ENCODE measurements around the gene ADGRV1. TPM values are rescaled to one million over a fixed set of nuclear protein-coding genes. Genes with fewer than 3 reads are reported as not detected.

Gene ADGRV1
- total and polyA plus RNA-seq, 3 donors from 2014 or later: 10.8 to 18.0 (median 12.6) TPM

- Histone ChIP-seq H3K27ac (no peak overlapping the region), H3K36me3 (ENCODE audit: low read depth, missing control alignments) (no peaks in the 10 kb centered on the region), H3K9me3 (no peaks in the 10 kb centered on the region), H3K27me3 (no peaks in the 10 kb centered on the region), H3K4me3 (no peak overlapping the region), H3K4me1 (no peaks in the 10 kb centered on the region)
- TF ChIP-seq, protein P1, sequence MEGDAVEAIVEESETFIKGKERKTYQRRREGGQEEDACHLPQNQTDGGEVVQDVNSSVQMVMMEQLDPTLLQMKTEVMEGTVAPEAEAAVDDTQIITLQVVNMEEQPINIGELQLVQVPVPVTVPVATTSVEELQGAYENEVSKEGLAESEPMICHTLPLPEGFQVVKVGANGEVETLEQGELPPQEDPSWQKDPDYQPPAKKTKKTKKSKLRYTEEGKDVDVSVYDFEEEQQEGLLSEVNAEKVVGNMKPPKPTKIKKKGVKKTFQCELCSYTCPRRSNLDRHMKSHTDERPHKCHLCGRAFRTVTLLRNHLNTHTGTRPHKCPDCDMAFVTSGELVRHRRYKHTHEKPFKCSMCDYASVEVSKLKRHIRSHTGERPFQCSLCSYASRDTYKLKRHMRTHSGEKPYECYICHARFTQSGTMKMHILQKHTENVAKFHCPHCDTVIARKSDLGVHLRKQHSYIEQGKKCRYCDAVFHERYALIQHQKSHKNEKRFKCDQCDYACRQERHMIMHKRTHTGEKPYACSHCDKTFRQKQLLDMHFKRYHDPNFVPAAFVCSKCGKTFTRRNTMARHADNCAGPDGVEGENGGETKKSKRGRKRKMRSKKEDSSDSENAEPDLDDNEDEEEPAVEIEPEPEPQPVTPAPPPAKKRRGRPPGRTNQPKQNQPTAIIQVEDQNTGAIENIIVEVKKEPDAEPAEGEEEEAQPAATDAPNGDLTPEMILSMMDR (IDR thresholded peaks at IDR 0.05): no peak
- TF ChIP-seq POLR2A (IDR thresholded peaks at IDR 0.05): no peak
- WGBS, 2 donors: 73 to 77% methylated on average over 4 of the region's 4 CpGs
- intact Hi-C loops (cut with DNase I; ENCODE audit: low total_unique reads): loop anchor here (10.0 kb wide), 1 partner anchor 164 kb away; no protein-coding TSS in a partner anchor
- no peak for DNase-seq
Measured at GRCh38 chr5:90930756-90931431, 372.3 kb downstream of the ADGRV1 start.

DNA sequence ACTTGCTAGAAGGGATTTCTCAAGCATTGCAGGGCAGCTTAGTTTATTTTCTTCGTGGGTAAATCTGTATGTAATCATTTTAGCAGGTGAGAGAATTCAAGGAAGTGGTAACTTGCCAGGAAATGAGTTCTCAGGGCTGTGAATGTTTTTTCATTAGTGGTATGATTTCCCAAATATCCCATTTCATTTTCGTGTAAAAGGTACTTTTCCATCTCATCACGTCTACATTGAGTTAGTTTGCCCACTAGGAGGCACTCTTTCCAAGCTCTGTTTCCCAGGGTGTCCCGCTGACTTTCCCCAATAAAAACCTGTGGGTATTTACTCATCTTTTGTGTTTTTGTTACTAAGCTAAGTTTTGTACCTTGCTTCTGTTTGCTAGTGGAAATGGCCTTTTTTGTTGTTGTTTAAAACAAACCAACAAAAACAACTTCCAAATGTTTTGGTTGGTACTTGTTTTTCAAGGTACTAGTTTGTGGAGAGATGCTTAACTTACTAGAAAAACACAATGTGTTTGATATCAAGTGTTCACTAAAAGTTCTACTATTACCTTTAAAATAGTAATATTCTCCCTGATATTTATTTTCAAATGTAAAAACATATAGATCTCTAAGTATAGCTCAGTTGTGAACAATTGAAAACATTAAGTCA lies 373.6 kb downstream of the ADGRV1 start:
- intact Hi-C loops (cut with DNase I; ENCODE audit: low total_unique reads): loop anchor here (10.0 kb wide), 1 partner anchor 163 kb away; no protein-coding TSS in a partner anchor
- no peaks in the 10 kb centered on the region for H3K9me3 ChIP-seq
- H3K4me1 ChIP-seq: no peaks in the 10 kb centered on the region
- peak; percentile 61 for DNase-seq
- no peak overlapping the region for H3K27ac ChIP-seq
- H3K27me3 ChIP-seq: no peaks in the 10 kb centered on the region
- no peaks in the 10 kb centered on the region for H3K36me3 ChIP-seq (ENCODE audit: low read depth, missing control alignments)
- WGBS, 2 donors: 11 to 13% methylated on average over 4 of the region's 4 CpGs
- H3K4me3 ChIP-seq: no peak overlapping the region
- no peak for TF ChIP-seq POLR2A (IDR thresholded peaks at IDR 0.05)
- TF ChIP-seq, protein P1 (IDR thresholded peaks at IDR 0.05): peak; percentile 32 to 76 (median 71)

DNA sequence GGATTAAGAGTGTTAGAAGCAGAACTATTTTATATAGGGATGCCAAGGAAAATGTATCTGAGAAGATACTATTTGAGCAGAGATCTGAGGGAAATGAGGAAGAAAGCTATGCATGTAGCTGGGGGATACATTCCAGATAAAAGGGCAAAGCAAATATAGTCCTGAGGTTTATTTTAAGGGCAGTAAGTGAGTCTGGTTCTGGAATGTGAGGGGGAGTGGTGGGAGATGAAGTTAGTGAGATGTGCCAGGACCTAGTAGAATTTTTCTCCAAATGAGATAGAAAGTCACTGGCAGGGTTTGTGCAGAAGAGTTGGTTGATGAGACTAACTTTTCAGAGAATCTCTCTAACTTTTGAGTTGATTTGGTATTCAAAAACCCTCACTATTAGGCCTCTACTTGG lies 374.7 kb downstream of the ADGRV1 start:
- Histone ChIP-seq H3K36me3 (ENCODE audit: low read depth, missing control alignments) (no peaks in the 10 kb centered on the region), H3K27me3 (no peaks in the 10 kb centered on the region), H3K9me3 (no peaks in the 10 kb centered on the region), H3K27ac (no peak overlapping the region), H3K4me3 (no peak overlapping the region), H3K4me1 (no peaks in the 10 kb centered on the region)
- DNase-seq: no peak
- TF ChIP-seq POLR2A (IDR thresholded peaks at IDR 0.05): no peak
- TF ChIP-seq, protein P1 (IDR thresholded peaks at IDR 0.05): no peak
- intact Hi-C loops (cut with DNase I; ENCODE audit: low total_unique reads): loop anchor here (10.0 kb wide), 1 partner anchor 162 kb away; no protein-coding TSS in a partner anchor

- Histone ChIP-seq H3K36me3 (ENCODE audit: low read depth, missing control alignments) (no peaks in the 10 kb centered on the region), H3K4me1 (no peaks in the 10 kb centered on the region), H3K27me3 (no peaks in the 10 kb centered on the region), H3K27ac (no peak overlapping the region), H3K4me3 (no peak overlapping the region), H3K9me3 (no peaks in the 10 kb centered on the region)
- 74 to 84% methylated on average over 5 of the region's 5 CpGs for whole genome bisulfite sequencing, 2 donors
- DNase-seq: no peak
- intact Hi-C loops (cut with DNase I; ENCODE audit: low total_unique reads): loop anchor here (10.0 kb wide), 1 partner anchor 161 kb away; no protein-coding TSS in a partner anchor
- TF ChIP-seq, protein P1 (IDR thresholded peaks at IDR 0.05): no peak
- TF ChIP-seq POLR2A (IDR thresholded peaks at IDR 0.05): no peak
Measured at GRCh38 chr5:90934091-90934719, 375.6 kb downstream of the ADGRV1 start.
